GM20000 (cell line): ENCODE results near the gene TUBB4B.

Source experiments
- DNase-seq: peaks from one replicate; pipeline ENCODE4 v3.0.0; 2012; ENCODE audit warnings: low spot score
- CTCF ChIP-seq: IDR thresholded peaks from 2 replicates; pipeline ENCODE4 v1.5.1; 2012; ENCODE audit warnings: mild to moderate bottlenecking, control low read depth; ENCODE audit errors: extremely low read depth, missing control alignments

TUBB4B gene

GRCh38 chr9:137218754-137219271 lies 22.3 kb upstream of the TUBB4B start:
- no peak for DNase-seq
- no peak for TF ChIP-seq CTCF

- no peak for DNase-seq
- no peak for TF ChIP-seq CTCF
These were observed 21.2 kb upstream of the TUBB4B start for GRCh38 chr9:137219757-137220316.

- no peak for DNase-seq
- no peak for TF ChIP-seq CTCF
These were observed 20.6 kb upstream of the TUBB4B start for GRCh38 chr9:137220317-137221094.

GRCh38 chr9:137221095-137221505 lies 20.0 kb upstream of the TUBB4B start:
- no peak for TF ChIP-seq CTCF
- DNase-seq, result no peak

GRCh38 chr9:137221506-137222111 lies 19.5 kb upstream of the TUBB4B start:
- no peak for TF ChIP-seq CTCF
- peak; percentile 58 for DNase-seq

GRCh38 chr9:137222190-137223077 lies 18.7 kb upstream of the TUBB4B start, which contains the start of gene RNF208:
TSS of gene RNF208 (minus strand) at chr9:137222240. CDS start at chr9:137221212, 1,028 bp downstream.
- DNase-seq, result peak; percentile 65
- no peak for TF ChIP-seq CTCF
